Esophagus squamous epithelium (tissue), 4 donors: ENCODE measurements around the gene RBL1.

Experiments
- CTCF ChIP-seq, 6 experiments: fragments of 450-650 bp in 4 of 6; fragments of 200-600 bp in 2 of 6; sonication (generic) in 2 of 6; IDR thresholded peaks; one replicate each; pipeline ENCODE4 v1.5.1; 2016 to 2019; ENCODE audit warnings: antibody characterized with exemption in 6 of 6, mild to moderate bottlenecking in 4 of 6, moderate library complexity in 4 of 6
- POLR2A ChIP-seq, 4 donors: fragments of 450-650 bp; IDR thresholded peaks; one replicate each; pipeline ENCODE4 v1.6.1; 2017; ENCODE audit warnings: antibody characterized with exemption in 4 of 4, mild to moderate bottlenecking in 4 of 4, moderate library complexity in 3 of 4

DNA sequence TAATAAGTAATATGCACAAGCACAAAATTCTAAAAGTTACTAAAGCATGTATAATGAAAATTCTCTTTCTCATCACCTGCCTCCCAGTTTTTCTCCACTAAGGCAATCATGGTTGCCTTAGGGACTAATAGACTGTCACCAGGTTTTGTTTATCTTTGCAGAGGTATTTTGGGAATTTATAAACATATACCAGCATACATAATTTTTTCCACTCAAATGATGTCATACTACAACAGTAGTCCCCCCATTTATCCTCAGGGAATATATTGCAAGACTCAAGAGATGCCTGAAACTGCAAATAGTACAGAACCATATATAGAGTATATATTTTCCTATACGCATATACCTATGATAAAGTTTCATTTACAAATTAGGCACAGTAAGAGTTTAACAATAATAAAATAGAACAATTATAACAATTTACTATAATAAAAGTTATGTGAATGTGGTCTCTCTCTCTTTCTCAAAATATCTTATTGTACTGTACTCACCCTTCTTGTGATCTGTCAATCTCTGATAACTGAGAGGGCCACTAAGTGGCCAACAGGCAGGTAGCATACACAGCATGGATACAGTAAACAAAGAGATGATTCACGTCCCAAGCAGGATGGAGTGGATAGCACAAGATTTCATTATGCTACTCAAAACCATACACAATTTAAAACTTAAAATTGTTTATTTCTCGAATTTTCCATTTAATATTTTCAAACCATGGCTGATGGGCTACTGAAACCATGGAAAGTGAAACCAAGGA is 19.7 kb downstream of the RBL1 start:
- TF ChIP-seq CTCF (IDR thresholded peaks at IDR 0.05), result no peak
- no peak for TF ChIP-seq POLR2A (IDR thresholded peaks at IDR 0.05)
